K562 (cell line): ENCODE results near the gene ARV1. TPM values are rescaled to one million over a fixed set of nuclear protein-coding genes. Genes with fewer than 3 reads are reported as not detected.
A peak's percentile ranks its signal among the peaks of the same experiment; 100 is the strongest.
"Not testable (repeated sequence)": the region's sequence is repeated elsewhere in the genome, so short reads cannot be mapped to it uniquely, and the experiment has no call there.

Experiments
- ATAC-seq: fragments of 200-7000 bp; cut with Tn5 transposase; 3 replicates; pipeline ENCODE4 v1.9.1; 2020; ENCODE audit warnings: moderate library complexity
- BruUV-seq: library from RNA; stranded (reverse); fragments of 400-500 nt; replicated peaks from 2 replicates; lab custom pipeline; 2021; lab: Mats Ljungman, UMichigan
- CTCF ChIA-PET: fragments of 300-600 bp; formaldehyde crosslinking; extraction: SDS; loops from one replicate; lab custom pipeline; 2021; ENCODE audit warnings: low intra/inter-chr PET ratio; lab: Yijun Ruan, JAX
- POLR2A ChIA-PET: fragments of 300-600, 350-650 bp; sonication (Branson Sonifier 250); formaldehyde crosslinking; extraction: SDS; loops from one replicate; lab custom pipeline; 2021; ENCODE audit warnings: antibody characterized with exemption, inconsistent platforms; lab: Yijun Ruan, JAX
- DNase-seq, 4 experiments: peaks; one replicate each; pipeline versions ENCODE4 v3.0.0 to v3.0.0-alpha.2; 2011 to 2018; ENCODE audit warnings: low spot score in 3 of 4, mixed read lengths in 3 of 4; ENCODE audit errors: extremely low read depth in 1 of 4
- FAIRE-seq: peaks from 2 replicates; lab custom pipeline; 2011; peaks lifted over from hg19 to GRCh38; lab: Jason Lieb, UNC
- H2AFZ ChIP-seq: 2 replicates; pipeline ENCODE4 v1.6.0; 2011; ENCODE audit warnings: low read depth, low read length, control low read depth, inconsistent platforms
- H3K27ac ChIP-seq: fragments of 200-600 bp; 3 replicates; pipeline ENCODE4 v1.8.0; 2011; ENCODE audit warnings: low read depth, mild to moderate bottlenecking, control low read depth, inconsistent platforms, low read length, moderate library complexity, mixed read lengths; ENCODE audit errors: extremely low read depth
- H3K27me3 ChIP-seq, 2 experiments: fragments of 300-600 bp in 1 of 2; 2 replicates in 1 of 2; 3 replicates in 1 of 2; pipeline versions ENCODE4 v1.6.0 to v1.8.0; 2011; ENCODE audit warnings: inconsistent platforms in 2 of 2, low read length in 2 of 2, mild to moderate bottlenecking in 1 of 2, mixed read lengths in 1 of 2, moderate library complexity in 1 of 2; ENCODE audit not compliant: control insufficient read depth in 2 of 2, insufficient read depth in 2 of 2
- H3K36me3 ChIP-seq: fragments of 300-600 bp; 3 replicates; pipeline ENCODE4 v1.8.0; 2011; ENCODE audit warnings: mild to moderate bottlenecking, low read length, inconsistent platforms; ENCODE audit not compliant: control insufficient read depth, insufficient read depth
- H3K4me1 ChIP-seq, 2 experiments: fragments of 200-600 bp in 1 of 2; replicated peaks in 1 of 2; 2 replicates in 1 of 2; 3 replicates in 1 of 2; pipeline versions ENCODE4 v1.5.1 to v1.8.0; 2011; ENCODE audit warnings: inconsistent platforms in 2 of 2, low read length in 2 of 2, mild to moderate bottlenecking in 1 of 2, mixed read lengths in 1 of 2, moderate library complexity in 1 of 2; ENCODE audit not compliant: control insufficient read depth in 2 of 2, insufficient read depth in 2 of 2
- H3K4me2 ChIP-seq: 2 replicates; pipeline ENCODE4 v1.6.1; 2011; ENCODE audit warnings: low read length, control low read depth, inconsistent platforms, mixed read lengths; ENCODE audit not compliant: insufficient read depth
- H3K4me3 ChIP-seq: fragments of 200-600 bp; sonication (generic), shearing (Covaris generic); 2 replicates; pipeline ENCODE4 v1.5.1; 2016; ENCODE audit warnings: control low read depth, inconsistent platforms
- H3K79me2 ChIP-seq: fragments of 200-600 bp; 3 replicates; pipeline ENCODE4 v1.8.0; 2011; ENCODE audit warnings: low read length, inconsistent platforms; ENCODE audit not compliant: control insufficient read depth, insufficient read depth
- H3K9ac ChIP-seq, 2 experiments: 2 replicates each; pipeline versions ENCODE4 v1.6.0 to v1.6.1; 2011; ENCODE audit warnings: low read depth in 2 of 2, low read length in 2 of 2, control low read depth in 1 of 2, inconsistent platforms in 1 of 2, mild to moderate bottlenecking in 1 of 2, mixed read lengths in 1 of 2; ENCODE audit not compliant: insufficient read depth in 1 of 2
- H3K9me1 ChIP-seq: one replicate; pipeline ENCODE4 v1.6.0; 2011; ENCODE audit warnings: inconsistent platforms, mild to moderate bottlenecking, low read length, moderate library complexity; ENCODE audit not compliant: control insufficient read depth, insufficient read depth
- H3K9me3 ChIP-seq: replicated peaks from 2 replicates; pipeline ENCODE4 v1.5.1; 2011; ENCODE audit warnings: low read depth, low read length, inconsistent platforms; ENCODE audit not compliant: control insufficient read depth, insufficient read depth
- H4K20me1 ChIP-seq: replicated peaks from 2 replicates; pipeline ENCODE4 v1.6.1; 2011; ENCODE audit warnings: low read length, inconsistent platforms, mixed read lengths; ENCODE audit not compliant: control insufficient read depth, insufficient read depth
- DMBX1 ChIP-seq: fragments of 250-450 bp; sonication (Bioruptor Pico); IDR thresholded peaks from 2 replicates; pipeline ENCODE4 v1.8.0; 2022; ENCODE audit warnings: inconsistent platforms, mild to moderate bottlenecking, moderate library complexity, borderline replicate concordance
- PTTG1 ChIP-seq: fragments of 450-650 bp; IDR thresholded peaks from 2 replicates; pipeline ENCODE4 v1.6.1; 2016; ENCODE audit warnings: low read depth, mild to moderate bottlenecking, missing genetic modification characterization, missing compliant biosample characterization
- ZNF668 ChIP-seq: fragments of 250-450 bp; sonication (Bioruptor Pico); IDR thresholded peaks from 2 replicates; pipeline ENCODE4 v1.8.0; 2022; ENCODE audit warnings: mild to moderate bottlenecking, inconsistent platforms
- WGBS: fragments of 100-300 bp; shearing (Covaris generic); methylation state at CpG from one replicate; pipeline ENCODE4 v1.1.6; 2016; ENCODE audit warnings: low coverage, mixed read lengths; ENCODE audit not compliant: insufficient coverage; ENCODE audit errors: missing lambda C conversion rate; 5-methylcytosine and 5-hydroxymethylcytosine counted together
- in situ Hi-C: fragments of 300-500 bp; cut with MboI; formaldehyde crosslinking; loops from 4 replicates; pipeline ENCODE4 v1.15.0; 2018; ENCODE audit warnings: inconsistent platforms, mixed read lengths
- intact Hi-C: fragments of 100-400 bp; cut with micrococcal nuclease; formaldehyde crosslinking; loops from 2 replicates; pipeline ENCODE4 v1.14.2; 2022
- polyA plus RNA-seq, 8 experiments: library from polyadenylated mRNA; depleted of rRNA in 4 of 8; stranded (reverse) in 5 of 8; unstranded in 3 of 8; fragments of >200 nt; fragmentation: Nextera tagmentation in 2 of 8; fragmentation: Illumina TruSeq in 1 of 8; extraction: Ambion mirVana in 2 of 8; extraction: Trizol in 1 of 8; gene quantifications; 2 replicates each; pipeline versions ENCODE4 v1.2.1 to v1.2.3, GENCODE V29; 2011 to 2014; ENCODE audit warnings: inconsistent platforms in 1 of 8, missing spikeins in 1 of 8
- total RNA-seq, 7 experiments: library from RNA; depleted of rRNA in 6 of 7; stranded (reverse); fragments of >200 nt in 6 of 7; fragmentation: Illumina TruSeq in 2 of 7; extraction: Trizol in 2 of 7; gene quantifications; 2 replicates each; pipeline versions ENCODE4 v1.2.1 to v1.2.3, GENCODE V29; 2011 to 2021; ENCODE audit warnings: low replicate concordance in 1 of 7
- TF ChIP-seq, protein P1 (sequence below): sonication (generic); formaldehyde crosslinking; IDR thresholded peaks from 2 replicates; pipeline ENCODE4 v1.8.1; 2023; ENCODE audit warnings: mild to moderate bottlenecking, missing genetic modification reagents
- TF ChIP-seq, protein P2 (sequence below): fragments of 250-450 bp; sonication (Bioruptor Pico); IDR thresholded peaks from 2 replicates; pipeline ENCODE4 v1.8.0; 2021; ENCODE audit warnings: moderate library complexity, mild to moderate bottlenecking, inconsistent platforms

ARV1 gene
- total and polyA plus RNA-seq, 9 of the 15 experiments (the other 6 are each of a cell fraction or from before 2014, with no cell fraction given): 54.8 to 139 (median 74.0) TPM

DNA sequence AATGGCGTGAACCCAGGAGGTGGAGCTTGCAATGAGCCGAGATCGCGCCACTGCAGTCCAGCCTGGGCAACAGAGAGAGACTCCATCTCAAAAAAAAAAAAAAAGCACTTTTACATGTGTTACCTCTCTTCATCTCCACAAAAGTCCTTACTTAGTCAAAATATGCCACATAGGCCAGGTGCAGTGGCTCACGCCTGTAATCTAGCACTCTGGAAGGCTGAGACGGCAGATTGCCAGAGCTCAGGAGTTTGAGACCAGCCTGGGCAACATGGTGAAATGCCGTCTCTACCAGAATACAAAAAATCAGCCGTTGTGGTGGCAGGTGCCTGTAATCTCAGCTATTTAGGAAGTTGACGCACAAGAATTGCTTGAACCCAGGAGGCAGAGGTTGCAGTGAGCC lies 69.5 kb downstream of the ARV1 start:
- FAIRE-seq, H3K27ac ChIP-seq, intact Hi-C loops, CTCF ChIA-PET, H3K27me3 ChIP-seq, H3K9me1 ChIP-seq, H2AFZ ChIP-seq, H3K79me2 ChIP-seq, H4K20me1 ChIP-seq, BruUV-seq, H3K9ac ChIP-seq, H3K4me3 ChIP-seq, ATAC-seq, in situ Hi-C loops, H3K4me2 ChIP-seq, DNase-seq, H3K36me3 ChIP-seq: not testable (repeated sequence)
- TF ChIP-seq ZNF668 (peak; percentile 76; the same call in 1 of the 2 replicates), DMBX1 (CRISPR knock-in tag) (peak; percentile 33; the same call in 1 of the 2 replicates), PTTG1 (tag) (peak; percentile 37; the same call in 1 of the 2 replicates)
- TF ChIP-seq, protein P1, sequence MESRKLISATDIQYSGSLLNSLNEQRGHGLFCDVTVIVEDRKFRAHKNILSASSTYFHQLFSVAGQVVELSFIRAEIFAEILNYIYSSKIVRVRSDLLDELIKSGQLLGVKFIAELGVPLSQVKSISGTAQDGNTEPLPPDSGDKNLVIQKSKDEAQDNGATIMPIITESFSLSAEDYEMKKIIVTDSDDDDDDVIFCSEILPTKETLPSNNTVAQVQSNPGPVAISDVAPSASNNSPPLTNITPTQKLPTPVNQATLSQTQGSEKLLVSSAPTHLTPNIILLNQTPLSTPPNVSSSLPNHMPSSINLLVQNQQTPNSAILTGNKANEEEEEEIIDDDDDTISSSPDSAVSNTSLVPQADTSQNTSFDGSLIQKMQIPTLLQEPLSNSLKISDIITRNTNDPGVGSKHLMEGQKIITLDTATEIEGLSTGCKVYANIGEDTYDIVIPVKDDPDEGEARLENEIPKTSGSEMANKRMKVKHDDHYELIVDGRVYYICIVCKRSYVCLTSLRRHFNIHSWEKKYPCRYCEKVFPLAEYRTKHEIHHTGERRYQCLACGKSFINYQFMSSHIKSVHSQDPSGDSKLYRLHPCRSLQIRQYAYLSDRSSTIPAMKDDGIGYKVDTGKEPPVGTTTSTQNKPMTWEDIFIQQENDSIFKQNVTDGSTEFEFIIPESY (CRISPR knock-in tag): peak; percentile 55
- TF ChIP-seq, protein P2, sequence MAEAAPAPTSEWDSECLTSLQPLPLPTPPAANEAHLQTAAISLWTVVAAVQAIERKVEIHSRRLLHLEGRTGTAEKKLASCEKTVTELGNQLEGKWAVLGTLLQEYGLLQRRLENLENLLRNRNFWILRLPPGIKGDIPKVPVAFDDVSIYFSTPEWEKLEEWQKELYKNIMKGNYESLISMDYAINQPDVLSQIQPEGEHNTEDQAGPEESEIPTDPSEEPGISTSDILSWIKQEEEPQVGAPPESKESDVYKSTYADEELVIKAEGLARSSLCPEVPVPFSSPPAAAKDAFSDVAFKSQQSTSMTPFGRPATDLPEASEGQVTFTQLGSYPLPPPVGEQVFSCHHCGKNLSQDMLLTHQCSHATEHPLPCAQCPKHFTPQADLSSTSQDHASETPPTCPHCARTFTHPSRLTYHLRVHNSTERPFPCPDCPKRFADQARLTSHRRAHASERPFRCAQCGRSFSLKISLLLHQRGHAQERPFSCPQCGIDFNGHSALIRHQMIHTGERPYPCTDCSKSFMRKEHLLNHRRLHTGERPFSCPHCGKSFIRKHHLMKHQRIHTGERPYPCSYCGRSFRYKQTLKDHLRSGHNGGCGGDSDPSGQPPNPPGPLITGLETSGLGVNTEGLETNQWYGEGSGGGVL (CRISPR knock-in tag): 0 out of 2 replicates have a peak, but pooled peaks have one; percentile 38
- Histone ChIP-seq H3K9me3 (peaks cover 15% of the 10 kb centered on the region), H3K4me1 (peaks cover 10 to 47% of the 10 kb centered on the region in 2 experiments)
- WGBS: 81% methylated on average over 9 of the region's 9 CpGs
- POLR2A ChIA-PET: interaction anchor here (0.8 to 1.4 kb wide), 2 partner anchors 13 to 108 kb away, joined by 3 to 4 read pairs; no protein-coding TSS in a partner anchor
